Stimulated activated CD8-positive, alpha-beta memory T cell treated with anti-CD3 and anti-CD28 coated beads, Interleukin-12 subunit alpha, Interleukin-12 subunit beta, amount 100 ng/mL, for 24 hours (primary cell): Measurements from ENCODE around the gene WDR33.
"Not testable (repeated sequence)": the region's sequence is repeated elsewhere in the genome, so short reads cannot be mapped to it uniquely, and the experiment has no call there.

Source experiments
- DNase-seq: peaks from one replicate; pipeline ENCODE4 v3.0.0-alpha.2; 2020; ENCODE audit errors: extremely low read depth

WDR33 gene

DNA sequence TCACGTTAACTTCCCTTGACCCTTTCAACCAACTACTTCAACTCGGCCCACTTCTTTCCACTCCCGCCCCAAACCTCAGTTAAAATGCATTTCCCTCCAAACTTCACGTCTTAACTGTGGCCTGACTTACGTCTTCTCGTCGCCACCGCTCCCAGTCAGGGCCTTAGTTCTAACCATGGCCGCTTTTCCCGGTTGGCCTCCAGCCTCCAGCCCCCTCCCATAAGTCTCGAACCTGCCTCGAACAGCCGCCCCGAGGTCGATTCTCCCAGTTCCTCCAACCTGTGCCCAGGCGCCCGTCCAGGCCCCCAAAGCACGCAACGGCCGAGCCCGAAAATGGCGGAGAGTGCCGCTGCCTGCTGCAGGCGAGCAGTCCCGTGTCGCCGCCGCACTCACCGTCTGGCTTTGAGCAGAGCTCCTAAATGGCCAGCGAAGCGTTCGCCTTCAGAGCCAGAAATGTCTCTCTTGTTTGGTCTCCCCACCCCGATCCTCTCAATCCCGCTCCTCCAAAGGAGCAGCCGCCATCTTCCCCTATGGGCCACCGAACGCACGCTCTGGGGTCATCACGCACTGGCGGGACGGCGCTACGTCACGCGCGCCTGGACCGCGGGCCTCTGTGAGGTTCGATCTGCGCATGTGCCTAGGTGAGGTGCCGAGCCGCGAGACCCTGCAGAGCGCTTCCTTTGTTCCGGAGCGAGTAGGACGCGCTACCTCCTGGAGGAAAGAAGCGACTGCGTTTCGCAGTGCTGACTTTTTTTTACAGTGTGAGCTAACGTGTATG is at the start of gene WDR33:
WDR33 (minus strand) TSS at position 553 of the 778 bp plus-strand sequence. CDS start 40,190 bp downstream, outside the sequence.
- DNase-seq, result peak; percentile 89

DNA sequence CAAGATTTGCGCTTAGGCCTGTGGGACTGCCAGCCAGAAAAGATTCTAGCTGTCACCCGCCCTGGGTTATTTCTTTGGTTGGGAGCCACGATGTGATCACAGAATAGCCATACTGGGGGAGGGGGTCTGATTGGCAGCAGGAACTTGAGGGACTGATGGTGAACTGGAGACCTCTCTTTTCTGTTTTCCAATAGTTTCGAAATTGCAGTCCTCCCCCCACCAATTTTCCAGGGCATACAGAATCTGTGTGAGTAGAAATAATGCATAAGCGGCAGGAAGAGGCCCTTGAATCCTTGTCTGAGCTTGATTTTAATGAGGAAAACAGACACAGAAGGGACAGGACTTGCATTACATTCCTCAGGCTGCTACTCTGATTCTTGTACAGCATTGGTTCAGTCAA is 49.2 kb upstream of the WDR33 start:
- DNase-seq, result no peak

DNA sequence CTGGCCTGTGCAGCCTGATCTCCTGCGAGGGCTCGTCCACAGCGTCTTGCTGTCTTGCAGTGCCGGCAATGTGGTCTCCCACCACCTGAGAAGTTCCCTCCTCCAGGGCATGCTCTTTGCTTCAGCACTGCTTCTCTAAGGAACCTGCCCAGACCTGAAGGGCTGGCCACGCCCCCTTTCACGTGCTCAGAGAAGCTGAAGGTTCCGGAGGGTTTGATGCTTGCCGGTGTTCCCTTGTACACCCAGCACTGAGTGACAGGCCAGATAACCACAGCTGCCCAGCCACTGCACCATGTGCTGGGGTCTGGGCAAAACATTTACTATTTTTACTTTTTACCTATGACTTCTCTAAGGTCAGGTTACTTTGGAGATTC is 48.7 kb upstream of the WDR33 start:
- DNase-seq, result peak; percentile 17

DNA sequence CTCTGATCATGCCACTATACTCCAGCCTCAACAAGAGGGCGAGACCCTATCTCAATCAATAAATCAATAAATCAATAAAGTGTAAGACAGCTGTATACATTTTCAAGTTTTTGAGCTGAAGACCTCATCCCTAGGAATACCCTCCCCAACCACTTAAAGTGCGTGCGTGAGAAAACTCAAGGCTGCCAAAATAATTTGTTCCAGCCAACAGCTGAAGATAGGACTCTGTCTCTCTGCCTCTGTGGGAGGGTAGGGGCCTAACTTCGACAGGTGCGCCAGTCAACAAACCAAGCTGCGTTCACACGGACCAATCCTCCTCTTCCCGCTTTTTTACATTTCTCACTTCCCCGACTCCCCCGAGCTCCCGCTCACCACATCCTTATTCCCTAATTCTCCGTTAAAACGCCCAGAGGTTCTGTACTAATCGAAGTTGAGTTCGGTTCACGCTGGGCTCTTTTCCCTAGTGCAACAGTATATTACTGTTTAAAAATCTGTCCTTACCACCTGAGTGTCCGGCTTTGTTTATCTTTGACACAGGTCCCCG is 46.4 kb upstream of the WDR33 start:
- DNase-seq, result no peak

DNA sequence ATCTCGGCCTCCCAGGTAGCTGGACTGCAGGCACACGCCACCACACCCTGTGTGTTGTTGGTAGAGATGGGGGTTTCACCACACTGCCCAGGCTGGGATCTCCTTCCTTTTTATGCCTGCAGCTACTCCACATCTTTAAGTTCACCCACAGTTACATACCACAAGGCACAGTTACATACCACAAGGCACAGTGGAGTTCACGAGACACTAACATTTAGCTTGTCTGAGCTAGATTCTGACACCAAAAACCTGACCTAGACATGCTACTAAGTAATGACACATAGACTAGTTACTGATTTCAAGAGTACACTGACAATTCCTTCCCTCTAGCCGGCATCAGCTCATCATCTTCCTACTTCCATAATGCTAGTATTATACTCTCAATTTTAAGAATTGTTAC is 42.7 kb upstream of the WDR33 start:
- DNase-seq, result no peak

DNA sequence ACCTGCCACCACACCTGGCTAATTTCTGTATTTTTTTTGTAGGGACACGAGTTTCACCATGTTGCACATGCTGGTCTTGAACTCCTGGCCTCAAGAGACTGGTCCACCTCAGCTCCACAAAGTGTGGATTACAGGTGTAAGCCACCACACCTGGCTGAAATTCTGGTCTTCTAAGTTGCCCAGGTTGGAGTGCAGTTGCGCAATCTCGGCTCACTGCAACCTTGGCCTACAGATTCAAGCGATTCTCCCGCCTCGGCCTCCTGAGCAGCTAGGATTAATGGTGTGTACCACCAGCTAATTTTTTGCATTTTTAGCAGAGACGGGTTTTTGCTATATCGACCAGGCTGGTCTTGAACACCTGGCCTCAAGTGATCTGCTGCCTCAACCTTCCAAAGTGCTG is 41.4 kb upstream of the WDR33 start:
- no peak for DNase-seq

DNA sequence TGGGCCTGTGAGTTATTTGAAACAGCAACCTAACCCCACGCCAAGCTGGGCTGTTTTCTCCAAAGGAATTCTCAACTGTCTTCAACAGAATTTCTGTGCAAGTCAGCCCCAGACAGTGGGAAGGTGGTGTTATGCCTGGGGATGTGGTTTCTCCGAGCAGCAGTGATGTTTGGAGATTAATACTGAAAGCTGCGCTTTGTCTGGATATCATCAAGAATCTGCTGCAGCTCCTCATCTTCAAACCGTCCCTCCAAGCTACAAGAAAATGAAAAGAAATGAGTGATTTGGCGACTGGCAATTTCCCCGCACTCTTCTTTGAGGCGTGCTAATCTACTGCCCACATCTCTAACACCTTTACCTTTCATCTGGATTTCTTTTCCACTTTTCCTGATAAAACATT is 37.0 kb upstream of the WDR33 start:
- DNase-seq, result no peak

DNA sequence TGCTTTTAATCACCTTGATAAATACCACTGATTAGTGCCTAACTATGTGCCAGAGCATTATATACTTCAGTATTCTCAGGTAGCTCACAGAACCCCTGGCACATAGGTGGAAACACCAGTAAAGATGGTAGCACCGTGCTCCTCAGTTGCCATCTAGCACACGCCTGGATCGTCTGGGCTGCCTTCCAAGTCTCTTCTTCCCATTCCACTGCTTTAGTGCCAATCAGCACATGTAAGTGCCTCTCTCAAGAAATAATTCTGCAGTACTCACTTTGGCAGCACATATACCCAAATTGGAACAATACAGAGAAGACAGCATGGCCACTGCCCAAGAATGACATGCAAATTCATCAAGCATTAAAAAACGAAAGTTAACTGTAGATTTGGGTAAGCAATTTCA is 34.0 kb upstream of the WDR33 start:
- DNase-seq, result no peak

DNA sequence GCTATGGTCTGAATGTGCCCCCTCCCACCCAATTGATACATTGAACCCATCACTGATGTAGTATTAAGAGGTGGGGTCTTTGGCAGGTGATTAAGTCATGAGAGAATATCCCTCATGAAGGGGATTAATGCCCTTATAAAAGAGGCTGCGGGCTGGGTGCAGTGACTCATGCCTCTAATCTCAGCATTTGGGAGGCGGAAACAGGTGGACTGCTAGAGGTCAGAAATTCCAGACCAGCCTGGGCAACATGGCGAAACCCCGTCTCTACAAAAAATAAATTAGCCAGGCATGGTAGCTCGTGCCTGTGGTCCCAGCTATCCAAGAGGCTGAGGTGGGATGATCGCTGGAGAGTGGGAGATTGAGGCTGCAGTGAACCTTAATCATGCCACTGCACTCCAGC is 32.7 kb upstream of the WDR33 start:
- DNase-seq, result no peak

DNA sequence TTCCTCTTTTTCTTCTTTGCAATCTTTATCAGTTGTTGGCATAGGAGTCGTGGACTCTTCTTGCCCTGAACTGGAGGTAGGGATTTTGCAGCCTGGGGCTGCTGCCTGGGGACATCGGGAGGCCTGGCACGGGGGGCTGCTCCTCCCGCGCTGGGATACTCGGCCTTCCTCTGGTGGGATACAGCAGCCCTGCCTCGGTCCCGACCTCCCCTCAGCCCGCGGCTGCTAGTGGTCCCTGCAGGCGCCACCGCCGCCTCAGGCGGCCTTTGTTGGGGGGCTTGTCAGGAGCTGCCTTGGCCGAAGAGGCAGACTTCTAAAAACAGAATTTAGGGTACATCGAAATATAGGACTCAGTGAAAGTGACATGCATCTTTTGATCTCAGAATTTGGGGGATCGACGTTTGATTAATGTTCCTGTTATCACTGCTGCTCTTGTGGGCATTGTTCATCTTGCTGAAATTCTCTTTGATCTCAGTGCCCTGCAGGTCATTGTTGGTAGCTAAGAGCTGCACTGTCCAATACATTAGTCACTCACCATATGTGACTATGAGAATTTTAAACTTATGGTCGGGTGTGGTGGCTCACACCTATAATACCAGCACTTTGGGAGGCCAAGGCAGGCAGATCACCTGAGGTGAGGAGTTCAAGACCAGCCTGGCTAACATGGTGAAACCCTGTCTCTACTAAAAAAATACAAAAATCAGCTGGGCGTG is 30.7 kb upstream of the WDR33 start:
- no peak for DNase-seq

DNA sequence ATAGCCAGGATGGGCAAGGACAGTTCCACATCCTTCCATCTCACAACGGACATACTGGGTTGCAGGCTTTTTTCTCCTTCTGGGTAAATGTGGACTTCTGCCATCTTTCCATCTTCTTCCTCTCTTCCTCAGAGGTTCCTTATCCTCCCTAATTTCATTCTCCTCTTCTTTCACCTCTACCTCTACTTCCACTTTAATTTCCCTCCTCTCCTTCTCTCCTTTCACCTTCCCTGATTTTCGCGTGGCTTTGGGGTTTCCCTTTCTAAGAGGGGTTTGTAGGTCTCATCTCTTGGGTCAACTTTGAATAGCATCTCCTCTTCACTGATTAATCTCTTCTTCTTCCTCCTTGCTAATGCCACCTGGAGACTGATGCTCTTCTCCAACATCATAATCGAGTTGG is 29.9 kb upstream of the WDR33 start:
- no peak for DNase-seq

DNA sequence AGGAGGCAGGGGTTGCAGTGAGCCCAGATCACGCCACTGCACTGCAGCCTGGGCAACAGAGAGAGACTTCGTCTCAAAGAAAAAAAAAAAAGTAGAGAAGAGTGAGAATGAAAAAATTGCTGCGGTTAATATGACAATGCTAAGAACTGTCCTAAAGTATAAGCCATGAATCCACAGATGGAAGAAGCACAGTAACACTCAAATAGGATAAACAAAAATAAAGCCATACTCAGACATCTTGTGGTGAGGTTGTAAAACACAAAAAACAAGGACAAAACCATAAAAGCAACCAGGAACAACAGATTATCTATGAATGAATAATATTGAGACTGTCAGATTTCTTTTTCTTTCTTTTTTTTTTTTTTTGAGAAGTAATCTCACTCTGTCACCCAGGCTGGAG is 24.0 kb upstream of the WDR33 start:
- no peak for DNase-seq

DNA sequence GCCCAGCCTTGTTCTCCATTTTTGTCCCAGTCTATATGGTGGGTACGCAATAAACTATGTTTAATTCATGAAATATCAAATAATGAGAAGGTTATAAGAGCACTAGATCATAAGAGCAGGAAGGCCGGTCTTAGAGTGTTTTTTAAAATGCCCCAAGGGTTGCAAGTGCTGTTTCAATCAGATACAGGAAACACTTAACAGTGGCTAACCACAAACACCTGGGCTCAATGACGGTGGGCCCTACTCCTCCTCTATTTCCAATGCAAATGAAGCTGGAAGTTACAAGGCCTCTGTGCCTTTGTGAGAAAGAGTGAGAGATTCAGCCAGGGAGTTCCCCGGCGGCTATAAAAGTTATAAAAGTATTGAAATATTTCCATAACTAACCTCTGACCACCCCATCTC is 18.9 kb upstream of the WDR33 start:
- DNase-seq, result peak; percentile 28

DNA sequence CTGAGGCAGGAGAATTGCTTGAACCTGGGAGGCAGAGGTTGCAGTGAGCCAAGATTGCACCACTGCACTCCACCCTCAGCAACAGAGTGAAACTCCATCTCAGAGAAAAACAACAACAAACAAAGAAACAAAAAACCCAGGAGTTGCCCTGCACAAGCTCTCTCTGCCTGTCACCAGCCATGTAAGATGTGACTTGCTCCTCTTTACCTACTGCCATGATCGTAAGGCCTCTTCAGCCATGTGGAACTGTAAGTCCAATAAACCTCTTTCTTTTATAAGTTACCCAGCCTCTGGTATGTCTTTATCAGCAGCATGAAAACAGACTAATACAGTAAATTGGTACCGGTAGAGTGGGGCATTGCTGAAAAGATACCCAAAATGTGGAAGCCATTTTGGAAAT is 15.7 kb upstream of the WDR33 start:
- DNase-seq, result not testable (repeated sequence)

DNA sequence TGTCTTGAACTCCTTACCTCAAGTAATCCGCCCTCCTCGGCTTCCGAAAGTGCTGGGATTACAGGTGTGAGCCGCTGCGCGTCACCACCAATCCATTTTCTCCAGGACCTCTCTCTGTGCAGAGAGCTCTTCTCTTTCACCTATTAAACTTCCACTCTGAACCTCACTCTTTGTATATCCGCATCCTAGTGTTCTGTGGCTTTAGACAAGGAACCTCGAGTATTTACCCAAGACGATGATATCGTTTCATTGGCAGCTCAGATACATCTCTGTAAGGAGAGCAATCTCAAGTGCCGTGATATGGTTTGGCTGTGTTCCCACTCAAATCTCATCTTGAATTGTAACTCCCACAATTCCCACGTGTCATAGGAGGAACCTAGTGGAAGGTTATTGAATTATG is 15.1 kb upstream of the WDR33 start:
- no peak for DNase-seq

DNA sequence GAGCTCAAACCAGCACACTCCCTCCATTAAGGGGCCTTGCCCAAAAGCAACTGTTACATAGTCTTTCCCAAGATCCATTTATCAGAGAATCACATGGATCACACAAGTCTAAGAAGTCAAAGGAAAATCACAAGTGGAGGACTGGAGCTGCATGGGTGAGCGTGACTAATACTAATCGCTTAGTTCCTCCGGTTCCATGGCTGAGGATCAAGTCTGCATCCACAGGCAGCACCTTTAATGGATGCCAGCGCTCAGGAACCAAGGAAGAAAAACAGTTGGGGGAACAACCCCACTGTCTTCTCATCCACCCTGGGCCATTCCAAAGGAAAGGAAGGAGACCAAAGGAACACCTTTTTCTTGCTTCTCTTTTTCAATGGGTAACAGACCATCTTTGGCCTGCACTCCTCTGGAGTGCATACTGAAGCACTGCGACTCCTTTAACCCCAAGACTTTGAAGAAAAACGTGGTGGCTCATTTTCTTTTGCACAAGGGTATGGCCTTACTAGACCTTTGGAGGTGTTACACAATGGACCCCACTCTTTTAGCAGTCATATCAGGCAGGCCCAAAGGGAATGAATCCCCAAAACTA is 9.2 kb upstream of the WDR33 start:
- DNase-seq, result no peak

DNA sequence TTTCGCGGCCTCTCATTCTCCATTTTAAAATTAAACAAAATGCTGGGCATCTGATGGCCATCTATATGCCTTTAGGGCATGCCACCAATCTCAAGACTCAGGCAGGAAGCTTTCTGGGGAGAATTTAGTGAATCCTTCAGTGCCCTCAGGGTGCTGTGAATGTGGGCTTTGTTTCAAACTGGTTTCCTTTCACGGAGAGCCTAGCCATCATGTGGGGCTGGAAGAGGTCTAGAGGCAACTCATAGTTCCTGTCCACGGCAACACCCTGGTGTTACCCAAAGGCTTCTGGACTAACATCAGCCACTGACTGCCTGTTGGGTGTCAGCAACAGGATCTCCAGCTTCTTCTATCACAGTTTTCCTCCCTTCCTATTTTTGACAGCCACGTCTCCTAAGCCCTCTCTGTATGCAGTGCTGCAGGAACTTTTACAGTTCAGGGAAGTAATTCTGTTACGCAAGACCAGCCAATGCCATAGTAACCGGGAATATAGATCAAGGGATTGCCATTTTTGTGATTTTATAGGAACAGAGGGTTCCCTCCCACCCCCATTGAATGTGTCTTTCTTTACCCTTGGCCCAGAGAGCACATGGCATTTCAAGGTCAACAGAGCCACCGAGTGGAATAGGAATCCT is 7.9 kb upstream of the WDR33 start:
- no peak for DNase-seq

DNA sequence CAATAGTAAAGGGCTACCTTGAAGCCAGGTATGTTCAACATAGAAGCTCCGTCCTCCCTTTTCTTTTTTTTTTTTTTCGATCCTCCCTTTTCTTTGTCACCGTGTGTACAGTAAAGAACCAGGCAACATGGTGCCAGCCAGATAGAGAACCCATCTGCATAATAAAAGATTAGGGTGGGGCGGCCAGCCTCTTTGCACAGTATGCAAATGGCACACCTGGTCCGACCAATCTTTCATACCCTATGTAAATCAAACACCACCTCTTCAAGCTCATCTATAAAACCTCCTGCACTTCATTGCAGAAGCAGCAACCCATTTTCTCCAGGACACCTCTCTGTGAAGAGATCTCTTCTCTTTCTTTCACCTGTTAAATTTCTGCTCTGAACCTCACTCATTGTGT is 7.3 kb upstream of the WDR33 start:
- DNase-seq, result no peak

DNA sequence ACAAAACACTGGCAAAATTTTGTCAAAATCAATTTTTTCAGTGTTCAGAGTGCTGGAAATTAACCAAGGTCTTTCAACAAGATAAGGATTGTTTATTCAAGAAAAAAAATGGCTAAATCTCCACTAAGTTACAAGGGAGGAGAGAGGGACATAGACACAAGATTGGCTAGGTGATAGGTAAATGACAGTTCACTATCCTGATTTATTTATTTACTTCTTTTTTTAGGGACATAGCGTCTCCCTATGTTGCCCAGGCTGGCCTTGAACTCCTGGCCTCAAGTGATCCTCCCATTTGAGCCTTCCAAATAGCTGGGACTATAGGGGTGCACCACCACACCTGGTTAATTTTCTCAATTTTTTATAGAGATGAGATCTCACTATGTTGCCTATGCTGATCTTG is 3.7 kb upstream of the WDR33 start:
- no peak for DNase-seq

DNA sequence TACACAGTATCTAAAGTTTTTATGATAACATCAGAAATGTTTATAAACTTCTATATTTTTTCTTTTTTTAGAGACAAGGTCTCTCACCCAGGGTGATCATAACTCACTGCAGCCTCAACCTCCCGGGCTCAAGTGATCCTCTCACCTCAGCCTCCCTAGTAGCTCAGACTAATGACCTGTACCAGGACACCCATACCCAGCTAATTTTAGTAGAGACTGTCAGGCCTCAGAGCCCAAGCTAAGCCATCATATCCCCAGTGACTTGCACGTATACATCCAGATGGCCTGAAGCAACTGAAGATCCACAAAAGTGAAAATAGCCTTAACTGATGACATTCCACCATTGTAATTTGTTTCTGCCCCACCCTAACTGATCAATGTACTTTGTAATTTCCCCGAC is 1.5 kb upstream of the WDR33 start:
- not testable (repeated sequence) for DNase-seq

DNA sequence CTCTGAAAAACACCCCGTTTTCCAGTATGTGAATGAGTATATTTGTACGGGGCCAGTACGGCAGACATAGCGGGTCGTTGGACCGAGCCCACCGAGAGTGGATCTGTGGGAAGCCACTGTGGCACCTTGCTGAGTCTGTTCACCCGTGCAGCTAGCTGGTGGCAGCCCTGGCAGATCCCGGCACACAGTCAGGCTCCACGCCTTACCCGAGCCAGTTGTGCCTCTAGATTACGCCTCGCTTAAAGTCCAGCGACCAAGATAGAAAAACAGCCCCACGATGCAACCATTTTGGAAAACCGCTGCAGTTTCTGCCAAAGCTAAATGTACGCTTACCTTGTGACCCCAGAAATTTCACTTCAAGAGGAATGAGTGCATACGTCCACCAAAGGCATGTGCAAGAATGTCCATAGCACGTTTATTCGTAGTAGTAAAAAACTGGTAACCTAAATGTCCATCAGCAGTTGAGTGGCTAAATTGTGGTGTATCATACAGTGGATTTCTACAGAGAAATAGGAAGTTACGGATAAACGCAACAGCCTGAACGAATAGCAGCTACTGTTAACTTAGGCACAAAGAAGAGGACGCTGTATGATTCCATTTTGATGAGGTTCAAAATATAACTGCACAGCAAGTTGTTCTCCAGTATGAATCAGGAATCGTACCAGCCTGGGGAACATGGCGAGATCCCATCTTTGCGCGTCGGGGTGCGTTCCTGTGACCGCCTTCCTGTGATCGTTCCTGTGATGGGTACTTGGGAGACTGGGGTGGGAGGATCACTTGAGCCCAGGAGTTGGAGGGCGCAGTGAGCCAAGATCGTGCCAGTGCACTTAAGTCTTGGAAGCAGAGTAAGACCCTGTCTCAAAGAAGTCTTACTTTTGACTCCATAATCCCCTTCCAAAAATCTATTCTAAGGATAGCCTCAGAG is 688 bp upstream of the WDR33 start:
- DNase-seq, result no peak
